HFF-Myc (cell line): Measurements from ENCODE around the gene RPS6KA5.

Source experiments
- DNase-seq: peaks from one replicate; pipeline ENCODE4 v3.0.0-alpha.2; 2011; ENCODE audit warnings: low read depth; ENCODE audit errors: extremely low read depth
- H3K4me3 ChIP-seq: replicated peaks from 2 replicates; pipeline ENCODE4 v1.5.1; 2011; ENCODE audit warnings: low read depth, mild to moderate bottlenecking, control low read depth, low read length
- CTCF ChIP-seq: IDR thresholded peaks from 2 replicates; pipeline ENCODE4 v1.5.1; 2012; ENCODE audit warnings: mild to moderate bottlenecking, low read depth, low read length, control low read depth; ENCODE audit errors: missing control alignments

The RPS6KA5 gene

DNA sequence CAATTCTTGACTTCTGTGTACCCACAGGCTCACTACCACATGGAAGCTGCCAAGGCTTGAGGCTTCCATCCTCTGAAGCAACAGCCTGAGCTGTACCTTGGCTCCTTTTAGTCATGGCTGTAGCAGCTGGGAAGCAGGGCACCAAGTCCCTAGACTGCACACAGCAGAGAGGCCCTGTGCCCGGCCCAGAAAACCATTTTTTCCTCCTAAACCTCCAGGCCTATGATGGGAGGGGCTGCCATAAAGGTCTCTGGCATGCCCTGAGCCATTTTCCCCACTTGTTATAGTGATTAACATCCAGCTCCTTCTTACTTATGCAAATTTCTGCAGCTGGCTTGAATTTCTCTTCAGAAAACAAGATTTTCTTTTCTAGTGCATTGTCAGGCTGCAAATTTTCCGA lies 121.8 kb downstream of the RPS6KA5 start:
- no peak overlapping the region for H3K4me3 ChIP-seq
- no peak for DNase-seq
- TF ChIP-seq CTCF: no peak

DNA sequence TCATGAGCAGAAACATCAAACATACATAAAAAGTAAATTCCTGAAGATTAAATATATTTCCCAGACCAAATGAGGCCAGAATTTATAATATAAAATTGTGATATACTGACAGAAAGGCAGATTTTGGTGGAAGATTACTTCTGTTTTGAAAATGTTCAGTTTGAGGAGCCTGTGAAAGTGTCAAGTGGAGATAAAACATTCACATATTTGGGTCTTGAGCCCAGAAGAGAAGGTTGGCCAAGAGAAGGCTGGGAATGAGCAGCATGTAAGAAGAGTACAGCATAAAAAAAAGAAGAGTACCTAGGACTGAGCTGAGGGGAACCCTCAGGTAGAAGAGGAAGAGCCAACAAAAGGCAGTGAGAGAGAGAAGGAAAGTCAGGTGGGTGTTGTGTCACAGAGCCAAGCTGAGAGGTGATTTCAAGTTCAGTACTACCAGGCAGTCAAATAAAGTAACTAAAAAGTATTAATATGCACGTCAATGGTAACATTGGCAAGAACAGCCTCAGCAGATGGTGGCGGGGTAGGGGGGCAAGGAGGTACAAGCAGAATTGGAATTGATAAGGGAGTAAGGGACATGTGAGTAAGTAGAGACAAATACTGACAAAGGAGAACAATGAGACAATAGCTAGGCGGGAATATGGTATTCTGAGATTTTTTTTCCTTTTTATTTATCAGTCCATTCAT lies 123.5 kb downstream of the RPS6KA5 start:
- no peak for TF ChIP-seq CTCF
- no peak for DNase-seq

DNA sequence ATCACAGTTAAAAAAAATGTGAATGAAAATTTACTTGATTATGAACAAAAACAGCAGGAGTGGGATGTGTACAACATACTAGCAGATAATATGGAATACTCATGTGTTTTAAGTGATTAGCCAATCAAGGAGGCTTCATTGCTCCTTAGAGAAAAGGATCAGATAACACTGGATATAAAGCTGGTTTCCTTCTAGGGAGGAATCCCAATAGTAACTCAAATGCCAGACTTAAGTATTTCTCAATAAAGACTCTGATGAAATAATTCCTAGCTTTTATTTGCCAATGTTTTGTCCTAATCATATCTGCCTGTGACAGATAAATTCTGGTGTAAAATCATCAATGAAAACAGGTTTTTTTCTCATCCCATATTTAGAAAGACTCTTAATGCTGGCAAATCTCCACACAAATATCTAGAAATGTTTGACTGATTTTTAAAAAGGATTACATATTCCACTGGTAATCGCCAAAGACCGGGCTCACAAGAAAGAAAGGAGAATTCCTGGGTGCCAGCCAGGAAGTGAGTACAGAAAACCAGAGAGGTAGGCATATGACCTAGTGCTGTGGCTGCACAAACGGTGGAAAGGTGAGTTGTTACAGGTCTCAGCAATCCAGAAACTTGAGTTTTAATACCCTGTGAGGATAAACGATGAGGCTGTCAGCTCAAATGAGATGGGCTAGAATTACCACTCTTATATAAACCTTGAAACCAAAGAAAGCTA lies 135.7 kb downstream of the RPS6KA5 start:
- no peak for TF ChIP-seq CTCF
- no peak for DNase-seq
- H3K4me3 ChIP-seq: no peak overlapping the region

More for the DNA sequence above, 123.5 kb downstream of the RPS6KA5 start:
- H3K4me3 ChIP-seq: no peak overlapping the region

DNA sequence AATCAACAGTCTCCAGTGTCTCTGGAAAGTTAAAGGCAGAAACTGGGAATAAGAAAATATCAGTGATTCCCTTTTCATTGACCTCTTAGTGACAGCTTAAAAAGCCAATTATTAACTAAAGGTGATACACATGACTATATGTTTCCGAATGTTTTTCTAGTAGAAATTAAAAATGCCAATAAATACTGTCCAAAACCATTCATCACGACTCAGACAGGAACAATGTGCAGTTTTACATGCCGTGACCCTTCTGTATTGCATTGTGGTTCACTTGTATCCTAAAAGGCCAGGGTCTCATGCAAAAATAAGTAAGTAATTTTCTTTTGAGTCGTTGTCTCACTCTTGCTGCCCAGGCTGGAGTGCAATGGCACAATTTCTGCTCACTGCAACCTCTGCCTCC lies 138.3 kb downstream of the RPS6KA5 start:
- DNase-seq: no peak
- no peak for TF ChIP-seq CTCF
- no peak overlapping the region for H3K4me3 ChIP-seq

DNA sequence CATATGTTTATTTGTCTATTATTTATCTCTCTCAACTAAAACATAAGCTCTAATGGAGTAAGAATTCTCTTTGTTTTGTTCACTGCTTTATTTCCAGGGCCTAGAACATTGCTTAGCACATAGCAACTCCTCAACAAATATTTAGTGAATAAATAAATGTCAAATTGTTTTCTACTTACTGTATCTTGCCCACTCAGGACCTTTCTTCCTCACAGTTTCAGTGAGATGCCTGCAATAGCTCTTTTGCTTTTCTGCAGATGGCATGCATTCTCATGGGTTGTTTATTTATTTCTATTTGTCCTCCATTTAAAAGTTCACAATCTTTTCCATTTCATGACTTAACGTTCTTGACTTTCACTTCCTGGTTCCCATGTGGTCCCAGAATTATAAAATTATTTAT lies 149.3 kb downstream of the RPS6KA5 start:
- no peak overlapping the region for H3K4me3 ChIP-seq
- no peak for DNase-seq
- TF ChIP-seq CTCF: no peak

GRCh38 chr14:90907178-90907577 lies 153.3 kb downstream of the RPS6KA5 start:
- no peak overlapping the region for H3K4me3 ChIP-seq
- no peak for DNase-seq
- TF ChIP-seq CTCF: no peak
